ENCODE results near the gene PDE9A. TPM values are rescaled to one million over a fixed set of nuclear protein-coding genes. Genes with fewer than 3 reads are reported as not detected.

PDE9A gene
- total RNA-seq, 1 experiment from 2014 or later, result 31.9 TPM

- Histone ChIP-seq H2BK120ac (ENCODE audit: low read depth, low read length, poor library complexity, severe bottlenecking) (no peak overlapping the region), H3K79me1 (ENCODE audit: insufficient read depth, low read depth, low read length, poor library complexity, severe bottlenecking) (no peaks in the 10 kb centered on the region), H3K4ac (ENCODE audit: low read depth, low read length) (no peak overlapping the region), H3K4me2 (ENCODE audit: insufficient read depth, insufficient read length, low read length) (no peak overlapping the region), H3K14ac (ENCODE audit: insufficient read depth, low read length) (no peak overlapping the region), H2BK15ac (ENCODE audit: low read depth, low read length) (no peak overlapping the region), H2BK5ac (ENCODE audit: insufficient read length, low read length) (no peak overlapping the region), H3T11ph (ENCODE audit: low read length) (no peak overlapping the region), H2BK12ac (ENCODE audit: insufficient read length, low read depth, low read length) (no peak overlapping the region), H3K27ac (ENCODE audit: insufficient read length, low read depth, low read length) (no peak overlapping the region), H3K56ac (ENCODE audit: insufficient read length, low read depth, low read length) (no peak overlapping the region), H2AK5ac (ENCODE audit: insufficient read length, low read length) (no peak overlapping the region), H3K23ac (ENCODE audit: insufficient read length, low read depth, low read length) (no peak overlapping the region), H4K20me1 (ENCODE audit: control insufficient read depth, insufficient read depth, insufficient read length) (no peaks in the 10 kb centered on the region), H4K8ac (replicated peaks; ENCODE audit: insufficient read length, low read depth, low read length) (no peak overlapping the region), H3K4me1 (ENCODE audit: insufficient read depth, low read length) (no peaks in the 10 kb centered on the region; the same call in 1 of the 2 replicates), H3K27me3 (ENCODE audit: insufficient read depth, low read length) (no peaks in the 10 kb centered on the region), H2AFZ (ENCODE audit: low read length) (no peak overlapping the region), H3K18ac (ENCODE audit: insufficient read length, low read depth, low read length) (no peak overlapping the region), H4K91ac (ENCODE audit: insufficient read length, low read depth, low read length) (no peak overlapping the region), H3K9ac (ENCODE audit: extremely low read depth, insufficient read length, low read length) (no peak overlapping the region), H2BK20ac (ENCODE audit: low read depth, low read length, poor library complexity, severe bottlenecking) (no peak overlapping the region), H3K79me2 (ENCODE audit: insufficient read depth, low read length) (no peaks in the 10 kb centered on the region), H3K23me2 (ENCODE audit: insufficient read length, low read depth, low read length, poor library complexity, severe bottlenecking) (no peaks in the 10 kb centered on the region), H4K5ac (ENCODE audit: insufficient read length, low read depth, low read length) (no peak overlapping the region), H3K9me3 (ENCODE audit: control insufficient read depth, low read depth, low read length) (no peaks in the 10 kb centered on the region)
- DNase-seq, result no peak
- Mint-ChIP-seq H3K4me3 (no peak overlapping the region), H3K36me3 (ENCODE audit: insufficient read depth in 1 of 3, low read depth in 3 of 3) (peaks cover 0 to 5% (median 1%) of the 10 kb centered on the region in 3 experiments; a peak in 3 of 7 replicates), H3K4me1 (peaks cover 0 to 6% of the 10 kb centered on the region in 2 experiments; a peak in 2 of 4 replicates), H3K27me3 (ENCODE audit: low read depth) (peaks cover 36% of the 10 kb centered on the region), H3K27ac (no peak overlapping the region), H3K9me3 (peaks cover 5 to 16% of the 10 kb centered on the region in 2 experiments; a peak in 4 of 5 replicates)
- TF ChIP-seq CTCF (conservative IDR thresholded peaks at IDR 0.05), result no peak
- no CpG with 5 or more reads among the region's 4 CpGs for WGBS (ENCODE audit: extremely low coverage, insufficient read length, low lambda C conversion rate)
Measured at GRCh38 chr21:42608446-42608845, 45.0 kb upstream of the PDE9A start.
